NT2/D1 (cell line): ENCODE measurements around the gene ROBO2.

ENCODE experiments used
- YY1 ChIP-seq: IDR thresholded peaks from 2 replicates; pipeline ENCODE4 v1.6.1; 2011; ENCODE audit not compliant: insufficient read length, insufficient read depth
- ZNF274 ChIP-seq: IDR thresholded peaks from 2 replicates; pipeline ENCODE4 v1.6.1; 2011; ENCODE audit warnings: mild to moderate bottlenecking, low read depth, low read length

- TF ChIP-seq YY1 (no peak), ZNF274 (no peak)
Observed at GRCh38 chr3:77667901-77668300, 628.0 kb downstream of the ROBO2 start.
